ENCODE measurements around the gene GM2A.

DNA sequence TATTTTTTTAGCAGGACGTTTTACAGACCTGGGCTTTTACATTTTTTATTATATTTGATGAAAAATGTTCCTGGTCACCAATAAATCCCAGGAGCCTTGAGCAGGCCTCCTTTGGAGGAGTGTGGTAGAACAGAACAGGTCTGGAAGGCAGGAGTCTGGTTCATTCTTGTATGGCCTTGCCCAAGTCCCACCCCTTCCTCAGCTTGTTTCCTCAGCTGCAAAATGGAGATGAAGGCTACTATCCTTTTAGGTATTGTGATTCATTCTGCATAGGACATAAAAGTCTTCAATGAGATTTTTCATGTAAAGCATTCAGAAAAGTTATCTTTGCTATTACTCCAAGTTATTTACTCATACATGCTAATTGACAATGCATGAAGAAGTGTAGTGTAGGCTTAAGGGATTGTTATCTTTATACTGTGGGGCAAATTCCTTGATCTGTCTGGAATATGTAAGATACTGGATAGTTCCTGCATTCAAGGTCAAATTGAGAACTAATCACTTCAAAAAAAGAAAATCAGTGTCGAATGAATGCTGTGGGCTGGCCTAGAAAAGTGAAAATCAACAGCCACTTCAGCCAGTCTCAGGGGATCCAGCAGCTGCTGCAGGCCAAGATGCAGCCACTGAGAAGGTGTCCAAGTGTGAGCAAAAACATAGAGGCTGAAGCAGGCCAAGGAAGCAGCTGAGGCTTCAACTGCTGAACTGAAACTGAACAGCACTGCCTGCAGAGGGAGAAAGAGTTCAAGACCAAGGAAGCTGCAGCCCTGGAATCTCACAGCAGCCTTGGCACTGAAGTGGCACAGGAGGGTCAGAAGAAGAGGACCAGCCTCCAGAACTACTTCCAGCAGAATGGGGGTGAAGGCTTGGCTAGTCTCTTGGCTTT, 66.1 kb downstream of the GM2A start:
- TF ChIP-seq POLR2A (IDR thresholded peaks at IDR 0.05; ENCODE audit: low read depth) = no peak
- TF ChIP-seq, protein P1, sequence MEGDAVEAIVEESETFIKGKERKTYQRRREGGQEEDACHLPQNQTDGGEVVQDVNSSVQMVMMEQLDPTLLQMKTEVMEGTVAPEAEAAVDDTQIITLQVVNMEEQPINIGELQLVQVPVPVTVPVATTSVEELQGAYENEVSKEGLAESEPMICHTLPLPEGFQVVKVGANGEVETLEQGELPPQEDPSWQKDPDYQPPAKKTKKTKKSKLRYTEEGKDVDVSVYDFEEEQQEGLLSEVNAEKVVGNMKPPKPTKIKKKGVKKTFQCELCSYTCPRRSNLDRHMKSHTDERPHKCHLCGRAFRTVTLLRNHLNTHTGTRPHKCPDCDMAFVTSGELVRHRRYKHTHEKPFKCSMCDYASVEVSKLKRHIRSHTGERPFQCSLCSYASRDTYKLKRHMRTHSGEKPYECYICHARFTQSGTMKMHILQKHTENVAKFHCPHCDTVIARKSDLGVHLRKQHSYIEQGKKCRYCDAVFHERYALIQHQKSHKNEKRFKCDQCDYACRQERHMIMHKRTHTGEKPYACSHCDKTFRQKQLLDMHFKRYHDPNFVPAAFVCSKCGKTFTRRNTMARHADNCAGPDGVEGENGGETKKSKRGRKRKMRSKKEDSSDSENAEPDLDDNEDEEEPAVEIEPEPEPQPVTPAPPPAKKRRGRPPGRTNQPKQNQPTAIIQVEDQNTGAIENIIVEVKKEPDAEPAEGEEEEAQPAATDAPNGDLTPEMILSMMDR (IDR thresholded peaks at IDR 0.05) = peak in 1 of 3 experiments; percentile 24
- TF ChIP-seq POLR2AphosphoS5 (IDR thresholded peaks at IDR 0.05) = peak in 1 of 2 donors; percentile 23

Measured in esophagus muscularis mucosa (tissue), 3 donors.